ENCODE measurements around the gene COLQ. TPM values are rescaled to one million over a fixed set of nuclear protein-coding genes. Genes with fewer than 3 reads are reported as not detected.
"Not testable (repeated sequence)": the region's sequence is repeated elsewhere in the genome, so short reads cannot be mapped to it uniquely, and the experiment has no call there.

The COLQ gene
- total RNA-seq, 2 donors from 2014 or later: 1.3 to 2.0 TPM

- H3K36me3 Mint-ChIP-seq (ENCODE audit: insufficient read depth in 2 of 2): no peaks in the 10 kb centered on the region
- H3K4me3 Mint-ChIP-seq: no peak overlapping the region
- ATAC-seq (replicated peaks in 1 of 2): no peak
- H3K27me3 Mint-ChIP-seq (ENCODE audit: low read depth): no peaks in the 10 kb centered on the region
- H3K9me3 Mint-ChIP-seq: no peaks in the 10 kb centered on the region
- no peak overlapping the region for H3K27ac Mint-ChIP-seq
- peaks cover 33% of the 10 kb centered on the region for H3K4me1 Mint-ChIP-seq (ENCODE audit: low read depth)
- no peak for DNase-seq
Measured at GRCh38 chr3:15496341-15496664, 25.2 kb downstream of the COLQ start.

GRCh38 chr3:15495461-15496340, 25.8 kb downstream of the COLQ start:
- ATAC-seq (replicated peaks in 1 of 2): no peak
- H3K4me3 Mint-ChIP-seq: no peak overlapping the region

GRCh38 chr3:15493436-15493835, 28.1 kb downstream of the COLQ start:
- Mint-ChIP-seq H3K27ac (no peak overlapping the region), H3K36me3 (ENCODE audit: insufficient read depth in 2 of 2) (no peaks in the 10 kb centered on the region), H3K27me3 (ENCODE audit: low read depth) (no peaks in the 10 kb centered on the region), H3K4me1 (ENCODE audit: low read depth) (peaks cover 15% of the 10 kb centered on the region), H3K4me3 (no peak overlapping the region), H3K9me3 (no peaks in the 10 kb centered on the region)
- ATAC-seq (replicated peaks in 1 of 2): no peak
- no peak for DNase-seq

More at GRCh38 chr3:15495461-15496340, 25.8 kb downstream of the COLQ start:
- H3K9me3 Mint-ChIP-seq: no peaks in the 10 kb centered on the region
- H3K4me1 Mint-ChIP-seq (ENCODE audit: low read depth): peaks cover 27% of the 10 kb centered on the region
- H3K27ac Mint-ChIP-seq: no peak overlapping the region
- no peaks in the 10 kb centered on the region for H3K36me3 Mint-ChIP-seq (ENCODE audit: insufficient read depth in 2 of 2)
- no peaks in the 10 kb centered on the region for H3K27me3 Mint-ChIP-seq (ENCODE audit: low read depth)
- no peak for DNase-seq

- Mint-ChIP-seq H3K27me3 (ENCODE audit: low read depth) (no peaks in the 10 kb centered on the region), H3K27ac (no peak overlapping the region), H3K36me3 (ENCODE audit: insufficient read depth in 2 of 2) (no peaks in the 10 kb centered on the region), H3K4me1 (ENCODE audit: low read depth) (peaks cover 14% of the 10 kb centered on the region), H3K9me3 (no peaks in the 10 kb centered on the region), H3K4me3 (no peak overlapping the region)
- DNase-seq (no peak), ATAC-seq (replicated peaks in 1 of 2) (no peak)
Measured at GRCh38 chr3:15492847-15493360, 28.6 kb downstream of the COLQ start.

- Mint-ChIP-seq H3K36me3 (ENCODE audit: insufficient read depth in 2 of 2) (no peaks in the 10 kb centered on the region), H3K9me3 (no peaks in the 10 kb centered on the region), H3K27me3 (ENCODE audit: low read depth) (no peaks in the 10 kb centered on the region), H3K4me3 (no peak overlapping the region), H3K27ac (no peak overlapping the region), H3K4me1 (ENCODE audit: low read depth) (peaks cover 6% of the 10 kb centered on the region)
- DNase-seq (no peak), ATAC-seq (replicated peaks in 1 of 2) (no peak)
Measured at GRCh38 chr3:15491143-15491542, 30.4 kb downstream of the COLQ start.

- no peak for DNase-seq
- Mint-ChIP-seq H3K36me3 (ENCODE audit: insufficient read depth in 2 of 2) (no peaks in the 10 kb centered on the region), H3K27ac (no peak overlapping the region), H3K27me3 (ENCODE audit: low read depth) (no peaks in the 10 kb centered on the region), H3K9me3 (no peaks in the 10 kb centered on the region), H3K4me1 (ENCODE audit: low read depth) (peaks cover 6% of the 10 kb centered on the region), H3K4me3 (no peak overlapping the region)
- ATAC-seq (replicated peaks in 1 of 2): no peak
Measured at GRCh38 chr3:15490158-15490557, 31.3 kb downstream of the COLQ start.

GRCh38 chr3:15488002-15488401, 33.5 kb downstream of the COLQ start:
- Mint-ChIP-seq H3K27me3 (ENCODE audit: low read depth) (peaks cover 11% of the 10 kb centered on the region), H3K36me3 (ENCODE audit: insufficient read depth in 2 of 2) (no peaks in the 10 kb centered on the region), H3K4me1 (ENCODE audit: low read depth) (peaks cover 6% of the 10 kb centered on the region), H3K9me3 (peaks cover 1 to 2% of the 10 kb centered on the region in 2 donors), H3K4me3 (no peak overlapping the region), H3K27ac (no peak overlapping the region)
- ATAC-seq (replicated peaks in 1 of 2) (no peak), DNase-seq (no peak)

GRCh38 chr3:15486979-15487378, 34.5 kb downstream of the COLQ start:
- DNase-seq: no peak
- H3K4me1 Mint-ChIP-seq (ENCODE audit: low read depth): peaks cover 6% of the 10 kb centered on the region
- peaks cover 1 to 3% of the 10 kb centered on the region in 2 donors for H3K9me3 Mint-ChIP-seq
- no peaks in the 10 kb centered on the region for H3K36me3 Mint-ChIP-seq (ENCODE audit: insufficient read depth in 2 of 2)
- H3K4me3 Mint-ChIP-seq: no peak overlapping the region
- no peak for ATAC-seq (replicated peaks in 1 of 2)
- H3K27ac Mint-ChIP-seq: no peak overlapping the region
- peaks cover 11% of the 10 kb centered on the region for H3K27me3 Mint-ChIP-seq (ENCODE audit: low read depth)

- ATAC-seq (replicated peaks in 1 of 2) (no peak), DNase-seq (no peak)
- no peaks in the 10 kb centered on the region for H3K36me3 Mint-ChIP-seq (ENCODE audit: insufficient read depth in 2 of 2)
- H3K9me3 Mint-ChIP-seq: peaks cover 1 to 3% of the 10 kb centered on the region in 2 donors
- no peak overlapping the region for H3K27ac Mint-ChIP-seq
- peaks cover 11% of the 10 kb centered on the region for H3K27me3 Mint-ChIP-seq (ENCODE audit: low read depth)
- peaks cover 6% of the 10 kb centered on the region for H3K4me1 Mint-ChIP-seq (ENCODE audit: low read depth)
- no peak overlapping the region for H3K4me3 Mint-ChIP-seq
Measured at GRCh38 chr3:15486020-15486419, 35.5 kb downstream of the COLQ start.

- not testable (repeated sequence) for H3K27ac Mint-ChIP-seq; H3K9me3 Mint-ChIP-seq; H3K4me1 Mint-ChIP-seq (ENCODE audit: low read depth); ATAC-seq (replicated peaks in 1 of 2); H3K36me3 Mint-ChIP-seq (ENCODE audit: insufficient read depth in 2 of 2); H3K4me3 Mint-ChIP-seq; DNase-seq
- H3K27me3 Mint-ChIP-seq (ENCODE audit: low read depth): peaks cover 11% of the 10 kb centered on the region
Measured at GRCh38 chr3:15484551-15484950, 37.0 kb downstream of the COLQ start.

GRCh38 chr3:15479400-15480224, 41.9 kb downstream of the COLQ start:
- Mint-ChIP-seq H3K27ac (no peak overlapping the region), H3K4me3 (no peak overlapping the region), H3K4me1 (ENCODE audit: low read depth) (no peaks in the 10 kb centered on the region), H3K36me3 (ENCODE audit: insufficient read depth in 2 of 2) (no peaks in the 10 kb centered on the region), H3K27me3 (ENCODE audit: low read depth) (peaks cover 7% of the 10 kb centered on the region), H3K9me3 (peaks cover 1 to 3% of the 10 kb centered on the region in 2 donors)
- no peak for DNase-seq
- ATAC-seq (replicated peaks in 1 of 2): no peak

- no peak for DNase-seq
- Mint-ChIP-seq H3K27me3 (ENCODE audit: low read depth) (peaks cover 5% of the 10 kb centered on the region), H3K4me3 (no peak overlapping the region), H3K27ac (no peak overlapping the region), H3K9me3 (peaks cover 0 to 1% of the 10 kb centered on the region in 2 donors), H3K4me1 (ENCODE audit: low read depth) (no peaks in the 10 kb centered on the region), H3K36me3 (ENCODE audit: insufficient read depth in 2 of 2) (no peaks in the 10 kb centered on the region)
- ATAC-seq (replicated peaks in 1 of 2): no peak
Measured at GRCh38 chr3:15478640-15478979, 42.9 kb downstream of the COLQ start.

GRCh38 chr3:15477951-15478639, 43.4 kb downstream of the COLQ start:
- Mint-ChIP-seq H3K27me3 (ENCODE audit: low read depth) (peaks cover under 1% of the 10 kb centered on the region), H3K27ac (no peak overlapping the region), H3K36me3 (ENCODE audit: insufficient read depth in 2 of 2) (no peaks in the 10 kb centered on the region), H3K4me3 (no peak overlapping the region), H3K4me1 (ENCODE audit: low read depth) (no peaks in the 10 kb centered on the region), H3K9me3 (peaks cover 0 to 1% of the 10 kb centered on the region in 2 donors)
- DNase-seq (no peak), ATAC-seq (replicated peaks in 1 of 2) (no peak)

Data from activated T-cell treated with anti-CD3 and anti-CD28 coated beads, Interleukin-2, amount 50 U/mL, for 72 hours (primary cell).